Testis (tissue), 3 donors: ENCODE results near the gene KMO. TPM values are rescaled to one million over a fixed set of nuclear protein-coding genes. Genes with fewer than 3 reads are reported as not detected.

Experiments used
- DNase-seq: peaks from one replicate; pipeline ENCODE4 v3.0.0-alpha.2; 2019
- H3K27ac ChIP-seq, 2 donors: fragments of 200-600 bp; sonication (generic); one replicate each; pipeline ENCODE4 v1.5.1; 2019
- H3K27me3 ChIP-seq: fragments of 200-600 bp; sonication (generic); one replicate; pipeline ENCODE4 v1.5.1; 2019
- H3K36me3 ChIP-seq: fragments of 200-600 bp; sonication (generic); one replicate; pipeline ENCODE4 v1.5.1; 2017; ENCODE audit warnings: low read depth; ENCODE audit errors: missing control alignments
- H3K4me1 ChIP-seq: fragments of 200-600 bp; sonication (generic); one replicate; pipeline ENCODE4 v1.5.1; 2019
- H3K4me3 ChIP-seq, 2 donors: fragments of 200-600 bp; sonication (generic); one replicate each; pipeline ENCODE4 v1.5.1; 2017 to 2019
- H3K9me3 ChIP-seq: fragments of 200-600 bp; sonication (generic); one replicate; pipeline ENCODE4 v1.5.1; 2017
- POLR2A ChIP-seq: fragments of 450-650 bp; IDR thresholded peaks from one replicate; pipeline ENCODE4 v1.6.1; 2017; ENCODE audit warnings: antibody characterized with exemption, mild to moderate bottlenecking, moderate library complexity
- WGBS, 2 donors: methylation state at CpG; one replicate each; pipeline ENCODE4 v1.1.5; 2018; 5-methylcytosine and 5-hydroxymethylcytosine counted together
- intact Hi-C: fragments of 100-400 bp; cut with DNase I; formaldehyde crosslinking; loops from one replicate; pipeline ENCODE4 v1.15.1; 2023; ENCODE audit warnings: low total_unique reads
- polyA plus RNA-seq: library from polyadenylated mRNA; stranded (reverse); fragments of 350-450 nt; fragmentation: Illumina TruSeq; extraction: RNeasy Lipid Tissue Mini Kit (QIAGEN cat#74804); gene quantifications from one replicate; pipeline ENCODE4 v1.2.3, GENCODE V29; 2014; ENCODE audit warnings: low read depth, low replicate concordance; ENCODE audit not compliant: insufficient read depth
- total RNA-seq, 2 donors: library from RNA; depleted of rRNA; stranded (reverse); fragments of >200 nt; gene quantifications; one replicate each; pipeline ENCODE4 v1.2.3, GENCODE V29; 2016
- TF ChIP-seq, protein P1 (sequence below), 3 experiments: fragments of 450-650 bp in 2 of 3; fragments of 200-600 bp in 1 of 3; sonication (generic) in 1 of 3; IDR thresholded peaks; one replicate each; pipeline ENCODE4 v1.5.1; 2016 to 2019; ENCODE audit warnings: antibody characterized with exemption in 3 of 3, mild to moderate bottlenecking in 2 of 3, moderate library complexity in 1 of 3

KMO gene
- total and polyA plus RNA-seq, 3 donors from 2014 or later = 0.39 to 1.5 (median 0.99) TPM

DNA sequence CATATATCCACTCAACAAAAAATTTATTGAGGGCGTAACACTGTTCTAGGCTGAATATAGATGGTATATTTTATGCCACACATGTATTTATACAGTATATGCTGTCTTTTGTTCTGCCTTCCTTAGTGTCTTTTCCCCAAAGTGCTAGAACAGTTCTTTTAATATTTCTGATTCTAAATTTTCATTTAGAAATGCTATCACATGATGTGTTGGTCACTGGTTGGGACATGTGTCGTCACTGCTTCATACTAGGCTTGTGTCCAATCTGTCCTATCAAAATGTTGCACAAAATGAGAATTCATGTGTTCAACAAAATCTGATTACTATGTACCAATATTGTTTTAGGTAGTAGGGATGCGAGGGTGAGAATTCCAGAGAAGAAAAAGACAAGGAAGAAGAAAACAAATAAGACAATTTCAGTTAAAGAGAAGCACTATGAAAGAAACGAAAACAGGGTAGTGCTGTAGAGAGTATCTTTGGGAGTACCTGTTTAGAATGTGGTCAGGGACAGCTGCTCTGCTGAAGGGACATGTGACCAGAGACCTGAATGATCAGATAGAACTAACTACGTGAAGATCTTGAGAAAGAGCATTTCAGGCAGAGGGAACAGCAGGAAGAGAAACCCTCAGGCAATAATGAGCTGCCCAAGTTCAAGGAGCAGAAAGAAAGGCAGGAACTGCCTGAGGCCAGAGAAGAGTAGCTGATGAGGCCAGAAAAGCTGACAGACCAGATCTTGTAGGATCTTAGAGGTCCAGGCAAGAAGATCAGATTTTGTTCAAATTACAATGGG lies 1.3 kb downstream of the KMO start:
- Histone ChIP-seq H3K36me3 (no peaks in the 10 kb centered on the region), H3K27ac (no peak overlapping the region), H3K4me3 (no peak overlapping the region), H3K27me3 (no peaks in the 10 kb centered on the region), H3K9me3 (no peaks in the 10 kb centered on the region), H3K4me1 (no peaks in the 10 kb centered on the region)
- intact Hi-C loops = no loop called here
- no peak for DNase-seq
- TF ChIP-seq POLR2A = no peak
- TF ChIP-seq, protein P1, sequence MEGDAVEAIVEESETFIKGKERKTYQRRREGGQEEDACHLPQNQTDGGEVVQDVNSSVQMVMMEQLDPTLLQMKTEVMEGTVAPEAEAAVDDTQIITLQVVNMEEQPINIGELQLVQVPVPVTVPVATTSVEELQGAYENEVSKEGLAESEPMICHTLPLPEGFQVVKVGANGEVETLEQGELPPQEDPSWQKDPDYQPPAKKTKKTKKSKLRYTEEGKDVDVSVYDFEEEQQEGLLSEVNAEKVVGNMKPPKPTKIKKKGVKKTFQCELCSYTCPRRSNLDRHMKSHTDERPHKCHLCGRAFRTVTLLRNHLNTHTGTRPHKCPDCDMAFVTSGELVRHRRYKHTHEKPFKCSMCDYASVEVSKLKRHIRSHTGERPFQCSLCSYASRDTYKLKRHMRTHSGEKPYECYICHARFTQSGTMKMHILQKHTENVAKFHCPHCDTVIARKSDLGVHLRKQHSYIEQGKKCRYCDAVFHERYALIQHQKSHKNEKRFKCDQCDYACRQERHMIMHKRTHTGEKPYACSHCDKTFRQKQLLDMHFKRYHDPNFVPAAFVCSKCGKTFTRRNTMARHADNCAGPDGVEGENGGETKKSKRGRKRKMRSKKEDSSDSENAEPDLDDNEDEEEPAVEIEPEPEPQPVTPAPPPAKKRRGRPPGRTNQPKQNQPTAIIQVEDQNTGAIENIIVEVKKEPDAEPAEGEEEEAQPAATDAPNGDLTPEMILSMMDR (IDR thresholded peaks at IDR 0.05) = no peak
- 80 to 86% methylated on average over 5 of the region's 5 CpGs for WGBS, 2 donors

DNA sequence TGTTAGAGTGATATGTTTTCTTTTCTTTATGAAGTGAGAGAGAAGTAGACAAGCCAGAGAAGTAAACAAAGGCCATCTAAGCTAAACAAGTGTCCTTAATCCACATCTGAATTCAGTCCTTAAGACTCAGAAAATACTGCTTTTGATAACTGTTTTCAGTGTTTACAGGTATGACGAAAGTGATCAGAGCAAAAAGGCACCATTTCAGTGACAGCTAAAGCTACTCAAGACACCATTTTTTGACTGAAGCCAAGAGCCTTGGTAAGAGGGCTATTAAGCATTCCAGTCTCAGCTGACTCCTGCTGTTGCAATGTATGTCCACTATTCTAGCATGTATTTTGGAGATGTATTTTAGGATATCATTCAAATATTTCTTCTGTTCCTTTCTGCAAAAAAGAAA lies 4.1 kb downstream of the KMO start:
- H3K4me3 ChIP-seq = no peak overlapping the region
- no peaks in the 10 kb centered on the region for H3K36me3 ChIP-seq
- no peaks in the 10 kb centered on the region for H3K9me3 ChIP-seq
- no peak overlapping the region for H3K27ac ChIP-seq
- intact Hi-C loops = no loop called here
- DNase-seq = no peak
- WGBS, 2 donors = 70 to 95% methylated on average over 1 of the region's 1 CpG
- H3K27me3 ChIP-seq = no peaks in the 10 kb centered on the region
- H3K4me1 ChIP-seq = no peaks in the 10 kb centered on the region
- TF ChIP-seq, protein P1 (IDR thresholded peaks at IDR 0.05) = no peak
- no peak for TF ChIP-seq POLR2A

DNA sequence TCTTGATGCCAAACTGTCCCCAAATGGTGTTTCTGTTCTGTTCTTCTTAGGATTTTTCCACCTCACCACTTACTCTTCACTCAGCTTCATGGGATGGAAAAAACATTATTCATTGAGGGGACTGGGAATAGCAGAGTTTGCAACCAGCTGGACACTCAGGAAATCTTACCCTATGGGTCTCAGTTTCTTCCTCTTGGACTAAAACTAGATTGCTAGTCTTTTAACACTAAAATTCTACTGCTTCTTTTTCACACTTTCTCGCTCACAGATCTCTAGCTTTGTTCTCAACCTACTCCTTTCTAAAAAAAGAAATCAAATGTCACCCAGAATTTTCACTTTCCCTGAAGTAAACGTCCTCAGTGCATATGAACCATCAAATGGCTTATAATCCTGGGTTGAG lies 4.8 kb downstream of the KMO start:
- Histone ChIP-seq H3K27me3 (no peaks in the 10 kb centered on the region), H3K27ac (no peak overlapping the region), H3K9me3 (no peaks in the 10 kb centered on the region), H3K4me1 (no peaks in the 10 kb centered on the region), H3K36me3 (no peaks in the 10 kb centered on the region), H3K4me3 (no peak overlapping the region)
- 84 to 91% methylated on average over 2 of the region's 2 CpGs for WGBS, 2 donors
- no peak for DNase-seq
- intact Hi-C loops = no loop called here
- TF ChIP-seq POLR2A = no peak
- TF ChIP-seq, protein P1 (IDR thresholded peaks at IDR 0.05) = no peak

DNA sequence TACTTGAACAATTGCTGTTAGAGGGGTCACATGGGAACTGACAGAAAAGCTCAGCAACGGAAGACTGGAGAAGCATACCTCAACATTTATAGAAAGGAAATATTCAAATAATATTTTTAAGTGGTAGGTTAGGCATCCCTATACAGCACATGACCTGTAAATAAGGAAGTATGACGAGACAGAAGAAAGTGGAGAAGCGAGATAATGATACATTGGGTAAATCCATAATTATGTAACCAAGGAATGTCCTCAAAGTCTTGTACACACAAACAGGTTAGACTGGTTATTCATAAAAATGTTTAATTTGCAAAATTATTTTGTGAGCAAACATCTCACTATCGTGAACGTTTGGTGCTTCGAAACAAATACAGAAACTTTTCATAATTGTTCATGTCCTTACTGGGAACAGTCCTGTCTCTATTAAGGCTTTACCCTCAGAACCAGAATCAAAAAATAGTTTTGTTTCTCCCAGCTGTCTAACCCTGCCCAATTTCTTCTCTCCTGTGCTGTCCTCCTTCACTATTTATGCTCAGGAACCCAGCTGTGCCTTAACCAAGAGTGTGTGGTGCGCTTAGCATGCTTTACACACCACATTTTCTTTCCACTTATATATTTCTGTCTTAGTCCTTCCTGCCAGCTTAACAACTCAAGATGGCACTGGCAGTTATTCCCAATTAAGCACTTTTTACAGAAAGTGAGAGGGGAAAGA lies 10.2 kb downstream of the KMO start:
- H3K4me3 ChIP-seq = no peak overlapping the region
- TF ChIP-seq, protein P1 (IDR thresholded peaks at IDR 0.05) = no peak
- no peak for TF ChIP-seq POLR2A
- 79 to 85% methylated on average over 7 of the region's 7 CpGs for WGBS, 2 donors
- H3K9me3 ChIP-seq = no peaks in the 10 kb centered on the region
- no peaks in the 10 kb centered on the region for H3K36me3 ChIP-seq
- no peak for DNase-seq
- no peak overlapping the region for H3K27ac ChIP-seq
- intact Hi-C loops = no loop called here
- H3K27me3 ChIP-seq = no peaks in the 10 kb centered on the region
- no peaks in the 10 kb centered on the region for H3K4me1 ChIP-seq
